Breast epithelium (tissue), 3 donors: ENCODE results near the gene ZDHHC16.
"Not testable (repeated sequence)": the region's sequence is repeated elsewhere in the genome, so short reads cannot be mapped to it uniquely, and the experiment has no call there.

Experiments used
- CTCF ChIP-seq, 3 donors: fragments of 450-650 bp; IDR thresholded peaks; one replicate each; pipeline ENCODE4 v1.5.1; 2016 to 2017; ENCODE audit warnings: antibody characterized with exemption in 3 of 3, mild to moderate bottlenecking in 3 of 3, moderate library complexity in 3 of 3
- POLR2AphosphoS5 ChIP-seq, 3 donors: sonication (generic); formaldehyde crosslinking; IDR thresholded peaks; one replicate each; pipeline ENCODE4 v1.6.1; 2017; ENCODE audit warnings: antibody characterized with exemption in 3 of 3

- not testable (repeated sequence) for TF ChIP-seq CTCF, POLR2AphosphoS5 (IDR thresholded peaks at IDR 0.05)
Observed at GRCh38 chr10:97468781-97469180, 22.8 kb downstream of the ZDHHC16 start.
